OCI-LY1 (cell line): Measurements from ENCODE around the gene CLEC16A.

Source experiments
- CTCF ChIP-seq: fragments of 200-600 bp; sonication (generic), shearing (Covaris generic); IDR thresholded peaks from 2 replicates; pipeline ENCODE4 v1.5.1; 2017; ENCODE audit warnings: mild to moderate bottlenecking, antibody characterized with exemption, low read length, moderate library complexity, mixed read lengths
- EZH2 ChIP-seq: fragments of 200-600 bp; sonication (generic), shearing (Covaris generic); IDR thresholded peaks from 2 replicates; pipeline ENCODE4 v1.8.0; 2017; ENCODE audit warnings: borderline replicate concordance, mixed run types, mild to moderate bottlenecking, antibody characterized with exemption, low read length, moderate library complexity, mixed read lengths

DNA sequence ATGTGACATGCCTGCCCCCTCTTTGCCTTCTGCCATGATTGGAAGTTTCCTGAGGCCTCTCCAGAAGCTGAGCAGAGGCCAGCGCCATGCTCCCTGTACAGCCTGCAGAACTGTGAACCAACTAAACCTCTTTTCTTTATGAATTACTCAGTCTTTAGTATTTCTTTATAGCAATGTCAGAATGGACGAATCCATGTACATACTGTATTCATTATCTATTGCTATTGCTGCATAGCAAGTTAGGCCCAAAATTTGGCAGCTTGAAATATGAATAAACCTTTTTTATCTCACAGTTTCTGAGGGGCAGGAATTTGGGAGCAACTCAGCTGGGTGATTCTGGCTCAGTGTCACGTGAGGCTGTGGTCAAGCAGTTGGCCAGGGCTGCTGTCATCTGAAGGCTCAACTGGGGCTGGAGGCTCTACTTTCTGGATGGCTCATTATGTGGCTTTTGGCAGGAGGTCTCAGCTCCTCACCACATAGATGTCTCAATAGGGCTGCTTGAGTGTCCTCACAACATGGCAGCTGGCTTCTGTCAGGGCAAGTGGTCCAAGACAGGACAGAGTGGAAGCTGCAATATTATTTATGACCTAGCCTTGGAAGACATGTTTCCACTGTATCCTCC, 271.7 kb downstream of the CLEC16A start:
- no peak for TF ChIP-seq CTCF
- no peak for TF ChIP-seq EZH2
